GM23338 (cell line): ENCODE data around the gene SNX10. TPM values are rescaled to one million over a fixed set of nuclear protein-coding genes. Genes with fewer than 3 reads are reported as not detected.

Experiments
- ATAC-seq: fragments of 200-7000 bp; cut with Tn5 transposase; 3 replicates; pipeline ENCODE4 v1.9.1; 2020
- DNase-seq: peaks from one replicate; pipeline ENCODE4 v3.0.0-alpha.2; 2015; ENCODE audit warnings: low spot score
- H2AFZ ChIP-seq: fragments of 200-600 bp; sonication (generic); 2 replicates; pipeline ENCODE4 v1.8.0; 2016; ENCODE audit warnings: antibody characterized with exemption, mild to moderate bottlenecking, moderate library complexity
- H3F3A ChIP-seq: fragments of 200-600 bp; sonication (generic); replicated peaks from 2 replicates; pipeline ENCODE4 v1.8.0; 2017; ENCODE audit warnings: antibody characterized with exemption, mixed run types, low read depth
- H3K27ac ChIP-seq: fragments of 200-600 bp; sonication (generic); 2 replicates; pipeline ENCODE4 v1.6.1; 2016; ENCODE audit warnings: low read depth
- H3K27me3 ChIP-seq: fragments of 200-600 bp; sonication (generic); 2 replicates; pipeline ENCODE4 v1.8.0; 2016; ENCODE audit warnings: mild to moderate bottlenecking, mixed run types, moderate library complexity; ENCODE audit not compliant: insufficient read depth
- H3K36me3 ChIP-seq: fragments of 200-600 bp; sonication (generic); 2 replicates; pipeline ENCODE4 v1.8.0; 2016; ENCODE audit warnings: mild to moderate bottlenecking; ENCODE audit not compliant: insufficient read depth
- H3K4me1 ChIP-seq: fragments of 200-600 bp; sonication (generic); 2 replicates; pipeline ENCODE4 v1.8.0; 2016; ENCODE audit warnings: mild to moderate bottlenecking, moderate library complexity; ENCODE audit not compliant: insufficient read depth
- H3K4me2 ChIP-seq: fragments of 200-600 bp; sonication (generic); 2 replicates; pipeline ENCODE4 v1.7.1; 2017; ENCODE audit warnings: mixed run types
- H3K4me3 ChIP-seq: fragments of 200-600 bp; sonication (generic); 2 replicates; pipeline ENCODE4 v1.6.1; 2016; ENCODE audit warnings: mixed run types
- H3K79me2 ChIP-seq: fragments of 200-600 bp; sonication (generic); replicated peaks from 2 replicates; pipeline ENCODE4 v1.8.0; 2017; ENCODE audit warnings: mild to moderate bottlenecking; ENCODE audit not compliant: insufficient read depth
- H3K9me2 ChIP-seq: fragments of 200-600 bp; sonication (generic); 2 replicates; pipeline ENCODE4 v1.8.0; 2017; ENCODE audit not compliant: insufficient read depth
- H4K20me1 ChIP-seq: fragments of 200-600 bp; sonication (generic); replicated peaks from 2 replicates; pipeline ENCODE4 v1.8.0; 2017; ENCODE audit warnings: mild to moderate bottlenecking; ENCODE audit not compliant: insufficient read depth
- H3K27ac Mint-ChIP-seq: 2 replicates; pipeline ENCODE4 v1.8.0; 2020; ENCODE audit warnings: inconsistent platforms, mild to moderate bottlenecking, moderate library complexity, mixed read lengths
- H3K27me3 Mint-ChIP-seq: 3 replicates; pipeline ENCODE4 v1.8.0; 2022; ENCODE audit warnings: low read depth, mild to moderate bottlenecking, moderate library complexity, mixed read lengths, inconsistent platforms; ENCODE audit not compliant: insufficient read depth, poor library complexity
- H3K36me3 Mint-ChIP-seq: 3 replicates; pipeline ENCODE4 v1.8.0; 2021; ENCODE audit warnings: low read depth, mild to moderate bottlenecking, inconsistent platforms, moderate library complexity, mixed read lengths
- H3K4me1 Mint-ChIP-seq: 3 replicates; pipeline ENCODE4 v1.8.0; 2020; ENCODE audit warnings: mild to moderate bottlenecking, inconsistent platforms, mixed read lengths
- H3K4me3 Mint-ChIP-seq: 3 replicates; pipeline ENCODE4 v1.8.0; 2021; ENCODE audit warnings: moderate library complexity, mild to moderate bottlenecking, inconsistent platforms, mixed read lengths
- H3K9me3 Mint-ChIP-seq: 3 replicates; pipeline ENCODE4 v1.8.0; 2020; ENCODE audit warnings: moderate library complexity, mild to moderate bottlenecking, inconsistent platforms, mixed read lengths
- CREB1 ChIP-seq: fragments of 250-450 bp; sonication (Bioruptor Pico); IDR thresholded peaks from 2 replicates; pipeline ENCODE4 v1.5.0; 2020; ENCODE audit warnings: low read depth, mild to moderate bottlenecking, moderate library complexity
- CTCF ChIP-seq, 2 experiments: fragments of 200-600 bp in 1 of 2; sonication (generic) in 1 of 2; conservative IDR thresholded peaks; 2 replicates each; pipeline versions ENCODE4 v1.5.1 to v1.6.1; 2016 to 2017; ENCODE audit warnings: antibody characterized with exemption in 2 of 2, low read depth in 2 of 2, mild to moderate bottlenecking in 2 of 2, moderate library complexity in 1 of 2
- ETS1 ChIP-seq: IDR thresholded peaks from 2 replicates; pipeline ENCODE4 v1.6.1; 2016; ENCODE audit warnings: antibody characterized with exemption
- EZH2 ChIP-seq: fragments of 200-600 bp; sonication (generic); IDR thresholded peaks from one replicate; pipeline ENCODE4 v1.8.0; 2017; ENCODE audit warnings: antibody characterized with exemption, mild to moderate bottlenecking, low read depth; ENCODE audit not compliant: unreplicated experiment
- EZH2phosphoT487 ChIP-seq: fragments of 200-600 bp; sonication (generic); IDR thresholded peaks from one replicate; pipeline ENCODE4 v1.8.1; 2018; ENCODE audit warnings: antibody characterized with exemption; ENCODE audit not compliant: unreplicated experiment
- JUNB ChIP-seq: IDR thresholded peaks from one replicate; pipeline ENCODE4 v1.6.1; 2016; ENCODE audit warnings: antibody characterized with exemption; ENCODE audit not compliant: unreplicated experiment
- NANOG ChIP-seq: IDR thresholded peaks from 2 replicates; pipeline ENCODE4 v1.6.1; 2016; ENCODE audit warnings: antibody characterized with exemption, borderline replicate concordance
- POLR2AphosphoS5 ChIP-seq: IDR thresholded peaks from 2 replicates; pipeline ENCODE4 v1.6.1; 2016; ENCODE audit warnings: antibody characterized with exemption, low read depth
- REST ChIP-seq: IDR thresholded peaks from one replicate; pipeline ENCODE4 v1.6.1; 2018; ENCODE audit warnings: antibody characterized with exemption; ENCODE audit not compliant: unreplicated experiment
- ZNF114 ChIP-seq: fragments of 250-450 bp; sonication (Bioruptor Pico); IDR thresholded peaks from 2 replicates; pipeline ENCODE4 v1.5.0; 2020; ENCODE audit warnings: mild to moderate bottlenecking, moderate library complexity
- polyA plus RNA-seq: library from polyadenylated mRNA; unstranded; fragments of >200 nt; fragmentation: Nextera tagmentation; extraction: Ambion mirVana; gene quantifications from 2 replicates; pipeline ENCODE4 v1.2.1, GENCODE V29; 2016
- total RNA-seq: library from RNA; depleted of rRNA; stranded (reverse); fragments of >200 nt; shearing (Covaris generic); gene quantifications from 2 replicates; pipeline ENCODE4 v1.2.3, GENCODE V29; 2014

SNX10 gene
- total and polyA plus RNA-seq, 2 experiments from 2014 or later: 15.8 to 17.8 TPM

GRCh38 chr7:26345837-26346236, 54.2 kb downstream of the SNX10 start:
- no peak overlapping the region for H3K4me3 ChIP-seq
- H3K36me3 ChIP-seq: no peaks in the 10 kb centered on the region
- peak; percentile 41 for ATAC-seq
- DNase-seq: no peak
- no peaks in the 10 kb centered on the region for H4K20me1 ChIP-seq
- no peaks in the 10 kb centered on the region for H3K4me1 ChIP-seq
- H3K27ac Mint-ChIP-seq: no peak overlapping the region
- H2AFZ ChIP-seq: no peak overlapping the region
- peaks cover 7% of the 10 kb centered on the region for H3K27me3 Mint-ChIP-seq
- H3K4me1 Mint-ChIP-seq: peaks cover 10% of the 10 kb centered on the region
- no peak overlapping the region for H3K4me3 Mint-ChIP-seq
- no peaks in the 10 kb centered on the region for H3F3A ChIP-seq
- no peak for TF ChIP-seq JUNB
- 0 out of 4 replicates have a peak, but pooled peaks of 1 of the 2 experiments have one; percentile 12 for TF ChIP-seq CTCF (conservative IDR thresholded peaks at IDR 0.05; ENCODE audit: low read depth in 2 of 2)
- no peaks in the 10 kb centered on the region for H3K27me3 ChIP-seq
- no peak overlapping the region for H3K4me2 ChIP-seq
- no peaks in the 10 kb centered on the region for H3K79me2 ChIP-seq
- H3K9me2 ChIP-seq: no peaks in the 10 kb centered on the region; the same call in 1 of the 2 replicates
- H3K9me3 Mint-ChIP-seq: no peaks in the 10 kb centered on the region
- no peak overlapping the region for H3K27ac ChIP-seq
- H3K36me3 Mint-ChIP-seq: no peaks in the 10 kb centered on the region; the same call in 2 of the 3 replicates

- H3K9me2 ChIP-seq: no peaks in the 10 kb centered on the region; the same call in 1 of the 2 replicates
- DNase-seq (no peak), ATAC-seq (no peak)
- no peak for TF ChIP-seq NANOG
- TF ChIP-seq POLR2AphosphoS5: no peak
- no peaks in the 10 kb centered on the region for H3K36me3 ChIP-seq
- Mint-ChIP-seq H3K4me1 (peaks cover 10% of the 10 kb centered on the region), H3K9me3 (no peaks in the 10 kb centered on the region), H3K27me3 (peaks cover 7% of the 10 kb centered on the region), H3K27ac (no peak overlapping the region), H3K4me3 (no peak overlapping the region), H3K36me3 (no peaks in the 10 kb centered on the region; the same call in 2 of the 3 replicates)
- no peak overlapping the region for H3K4me2 ChIP-seq
- H3K27me3 ChIP-seq: no peaks in the 10 kb centered on the region
- no peak overlapping the region for H2AFZ ChIP-seq
- no peaks in the 10 kb centered on the region for H3F3A ChIP-seq
- H3K79me2 ChIP-seq: no peaks in the 10 kb centered on the region
- no peak overlapping the region for H3K27ac ChIP-seq
- H3K4me1 ChIP-seq: no peaks in the 10 kb centered on the region
- no peak overlapping the region for H3K4me3 ChIP-seq
- H4K20me1 ChIP-seq: no peaks in the 10 kb centered on the region
Measured at GRCh38 chr7:26346611-26347203, 55.0 kb downstream of the SNX10 start.

GRCh38 chr7:26348234-26348851, 56.7 kb downstream of the SNX10 start:
- Mint-ChIP-seq H3K36me3 (no peaks in the 10 kb centered on the region; the same call in 2 of the 3 replicates), H3K4me3 (no peak overlapping the region), H3K27ac (no peak overlapping the region), H3K9me3 (no peaks in the 10 kb centered on the region), H3K4me1 (peaks cover 10% of the 10 kb centered on the region), H3K27me3 (peaks cover 6% of the 10 kb centered on the region)
- Histone ChIP-seq H3K4me3 (no peak overlapping the region), H3K79me2 (no peaks in the 10 kb centered on the region), H3F3A (no peaks in the 10 kb centered on the region), H3K9me2 (no peaks in the 10 kb centered on the region; the same call in 1 of the 2 replicates), H2AFZ (no peak overlapping the region), H3K4me2 (no peak overlapping the region), H3K27ac (no peak overlapping the region), H3K36me3 (no peaks in the 10 kb centered on the region), H3K27me3 (no peaks in the 10 kb centered on the region), H4K20me1 (no peaks in the 10 kb centered on the region), H3K4me1 (no peaks in the 10 kb centered on the region)
- no peak for DNase-seq
- no peak for ATAC-seq
- no peak for TF ChIP-seq EZH2phosphoT487
- no peak for TF ChIP-seq REST
- TF ChIP-seq CREB1: no peak
- TF ChIP-seq EZH2: no peak
- no peak for TF ChIP-seq ETS1
- no peak for TF ChIP-seq ZNF114
- no peak for TF ChIP-seq POLR2AphosphoS5
- no peak for TF ChIP-seq JUNB
